Measurements from ENCODE around the gene VPS41. TPM values are rescaled to one million over a fixed set of nuclear protein-coding genes. Genes with fewer than 3 reads are reported as not detected.

The VPS41 gene
- total RNA-seq, 1 experiment from 2014 or later, result 92.3 TPM

DNA sequence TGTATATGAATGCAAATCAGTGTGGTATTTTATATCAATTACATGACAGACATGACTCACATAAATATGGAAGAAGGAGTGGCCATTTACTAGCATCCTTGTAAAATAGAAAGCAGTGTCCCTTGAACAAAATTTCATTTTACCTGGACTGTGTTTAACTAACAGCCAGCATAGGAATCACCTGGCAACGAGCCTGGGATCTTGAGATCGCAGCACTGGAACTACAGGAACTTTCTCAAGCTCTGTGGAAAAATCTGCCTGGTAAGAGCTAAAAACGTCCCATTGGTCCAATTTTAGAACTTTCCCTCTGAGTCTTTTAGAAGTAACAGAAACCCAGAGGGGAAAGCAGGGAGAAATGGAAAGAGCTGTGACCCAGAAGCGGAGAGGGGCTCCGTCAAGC, 208.9 kb downstream of the VPS41 start:
- H3K27ac ChIP-seq, result no peak overlapping the region
- H3K9me2 ChIP-seq (ENCODE audit: insufficient read depth), result no peaks in the 10 kb centered on the region
- intact Hi-C loops (cut with micrococcal nuclease; ENCODE audit: unreplicated experiment), result no loop called here
- TF ChIP-seq CTCF (conservative IDR thresholded peaks at IDR 0.05), result no peak
- TF ChIP-seq EZH2 (IDR thresholded peaks at IDR 0.05; ENCODE audit: low read depth), result no peak
- no peak overlapping the region for H3K4me3 ChIP-seq
- ChIA-PET POLR2A (ENCODE audit: unreplicated experiment) (no interaction called here), CTCF (no interaction called here)
- H3F3A ChIP-seq (ENCODE audit: insufficient read depth, low read depth), result no peaks in the 10 kb centered on the region
- no peaks in the 10 kb centered on the region for H3K4me1 ChIP-seq (replicated peaks; ENCODE audit: insufficient read depth)
- no TSS peak for BruUV-seq (replicated peaks)
- no peaks in the 10 kb centered on the region for H4K20me1 ChIP-seq (ENCODE audit: insufficient read depth)
- peaks cover 69% of the 10 kb centered on the region for H3K27me3 ChIP-seq (ENCODE audit: insufficient read depth, low read depth)
- H3K36me3 ChIP-seq (ENCODE audit: low read depth), result no peaks in the 10 kb centered on the region
- H3K4me2 ChIP-seq, result no peak overlapping the region
- no peak for DNase-seq
- no peaks in the 10 kb centered on the region; the same call in 1 of the 2 replicates for H3K9me3 ChIP-seq (ENCODE audit: insufficient read depth, low read depth)
- no peak overlapping the region for H2AFZ ChIP-seq
- no peaks in the 10 kb centered on the region for H3K79me2 ChIP-seq (ENCODE audit: low read depth)

GRCh38 chr7:38699471-38699870, 209.5 kb downstream of the VPS41 start:
- no peak overlapping the region for H2AFZ ChIP-seq
- no peaks in the 10 kb centered on the region for H3K79me2 ChIP-seq (ENCODE audit: low read depth)
- intact Hi-C loops (cut with micrococcal nuclease; ENCODE audit: unreplicated experiment), result no loop called here
- no peak overlapping the region for H3K4me3 ChIP-seq
- H4K20me1 ChIP-seq (ENCODE audit: insufficient read depth), result no peaks in the 10 kb centered on the region
- H3K27me3 ChIP-seq (ENCODE audit: insufficient read depth, low read depth), result peaks cover 67% of the 10 kb centered on the region
- H3K36me3 ChIP-seq (ENCODE audit: low read depth), result no peaks in the 10 kb centered on the region
- TF ChIP-seq EZH2 (IDR thresholded peaks at IDR 0.05; ENCODE audit: low read depth), result no peak
- H3K27ac ChIP-seq, result no peak overlapping the region
- DNase-seq, result no peak
- H3F3A ChIP-seq (ENCODE audit: insufficient read depth, low read depth), result no peaks in the 10 kb centered on the region
- no peak overlapping the region for H3K4me2 ChIP-seq
- ChIA-PET POLR2A (ENCODE audit: unreplicated experiment) (no interaction called here), CTCF (no interaction called here)
- BruUV-seq (replicated peaks), result no TSS peak
- H3K4me1 ChIP-seq (replicated peaks; ENCODE audit: insufficient read depth), result no peaks in the 10 kb centered on the region
- no peaks in the 10 kb centered on the region for H3K9me2 ChIP-seq (ENCODE audit: insufficient read depth)
- H3K9me3 ChIP-seq (ENCODE audit: insufficient read depth, low read depth), result no peaks in the 10 kb centered on the region; the same call in 1 of the 2 replicates

GRCh38 chr7:38694326-38694725, 214.7 kb downstream of the VPS41 start:
- no peaks in the 10 kb centered on the region for H4K20me1 ChIP-seq (ENCODE audit: insufficient read depth)
- H3K9me2 ChIP-seq (ENCODE audit: insufficient read depth), result peaks cover 10% of the 10 kb centered on the region; the same call in 1 of the 2 replicates
- no peak overlapping the region for H3K27ac ChIP-seq
- ChIA-PET POLR2A (ENCODE audit: unreplicated experiment) (no interaction called here), CTCF (no interaction called here)
- intact Hi-C loops (cut with micrococcal nuclease; ENCODE audit: unreplicated experiment), result no loop called here
- no peaks in the 10 kb centered on the region for H3F3A ChIP-seq (ENCODE audit: insufficient read depth, low read depth)
- H3K36me3 ChIP-seq (ENCODE audit: low read depth), result no peaks in the 10 kb centered on the region
- no peaks in the 10 kb centered on the region for H3K9me3 ChIP-seq (ENCODE audit: insufficient read depth, low read depth)
- no TSS peak for BruUV-seq (replicated peaks)
- H3K27me3 ChIP-seq (ENCODE audit: insufficient read depth, low read depth), result peaks cover 60% of the 10 kb centered on the region
- DNase-seq, result no peak
- TF ChIP-seq CTCF (conservative IDR thresholded peaks at IDR 0.05), result no peak
- TF ChIP-seq EZH2 (IDR thresholded peaks at IDR 0.05; ENCODE audit: low read depth), result no peak
- H3K79me2 ChIP-seq (ENCODE audit: low read depth), result no peaks in the 10 kb centered on the region
- H3K4me3 ChIP-seq, result no peak overlapping the region
- no peak overlapping the region for H2AFZ ChIP-seq
- H3K4me2 ChIP-seq, result no peak overlapping the region
- H3K4me1 ChIP-seq (replicated peaks; ENCODE audit: insufficient read depth), result no peaks in the 10 kb centered on the region

DNA sequence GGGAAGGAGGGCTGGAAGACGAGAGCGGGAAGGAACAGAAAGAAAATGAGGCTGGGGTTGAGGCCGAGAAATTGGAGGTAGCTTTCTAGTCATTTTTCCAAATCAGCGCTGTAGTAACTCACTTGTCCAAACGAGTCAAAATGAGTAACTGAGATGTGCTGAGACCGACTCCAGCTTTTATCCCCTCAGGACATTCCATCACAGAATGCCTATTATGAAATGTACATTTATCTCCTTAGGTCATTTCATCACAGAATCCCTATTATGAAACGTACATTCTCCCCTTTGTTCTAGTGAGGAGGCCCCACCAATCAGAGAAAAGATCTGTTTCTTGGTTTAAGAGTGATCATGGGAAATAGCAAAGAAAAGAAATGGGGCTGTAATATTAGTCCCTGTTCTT, 222.1 kb downstream of the VPS41 start:
- Histone ChIP-seq H3K27ac (no peak overlapping the region), H3K4me3 (no peak overlapping the region), H3K36me3 (ENCODE audit: low read depth) (no peaks in the 10 kb centered on the region), H3K9me2 (ENCODE audit: insufficient read depth) (peaks cover 10% of the 10 kb centered on the region; the same call in 1 of the 2 replicates), H4K20me1 (ENCODE audit: insufficient read depth) (no peaks in the 10 kb centered on the region), H3K4me2 (no peak overlapping the region), H3F3A (ENCODE audit: insufficient read depth, low read depth) (no peaks in the 10 kb centered on the region), H3K9me3 (ENCODE audit: insufficient read depth, low read depth) (no peaks in the 10 kb centered on the region), H3K79me2 (ENCODE audit: low read depth) (no peaks in the 10 kb centered on the region), H2AFZ (no peak overlapping the region), H3K4me1 (replicated peaks; ENCODE audit: insufficient read depth) (no peaks in the 10 kb centered on the region), H3K27me3 (ENCODE audit: insufficient read depth, low read depth) (peaks cover 88% of the 10 kb centered on the region)
- POLR2A ChIA-PET (ENCODE audit: unreplicated experiment), result no interaction called here
- intact Hi-C loops (cut with micrococcal nuclease; ENCODE audit: unreplicated experiment), result no loop called here
- DNase-seq, result no peak
- CTCF ChIA-PET, result no interaction called here
- BruUV-seq (replicated peaks), result no TSS peak
- TF ChIP-seq CTCF (conservative IDR thresholded peaks at IDR 0.05), result no peak
- no peak for TF ChIP-seq EZH2 (IDR thresholded peaks at IDR 0.05; ENCODE audit: low read depth)

Measured in PC-9 (cell line).